Osteocyte (in vitro differentiated cells): ENCODE measurements around the gene DTYMK. TPM values are rescaled to one million over a fixed set of nuclear protein-coding genes. Genes with fewer than 3 reads are reported as not detected.

Source experiments
- DNase-seq: peaks from one replicate; pipeline ENCODE4 v3.0.0; 2021; ENCODE audit warnings: mixed read lengths; ENCODE audit not compliant: unreplicated experiment; ENCODE audit errors: extremely low spot score
- H3K27ac Mint-ChIP-seq: one replicate; pipeline ENCODE4 v1.8.0; 2021; ENCODE audit warnings: mild to moderate bottlenecking, mixed read lengths; ENCODE audit not compliant: unreplicated experiment
- H3K27me3 Mint-ChIP-seq: one replicate; pipeline ENCODE4 v1.8.0; 2021; ENCODE audit warnings: mixed read lengths; ENCODE audit not compliant: unreplicated experiment
- H3K36me3 Mint-ChIP-seq: one replicate; pipeline ENCODE4 v1.8.0; 2021; ENCODE audit warnings: mixed read lengths; ENCODE audit not compliant: unreplicated experiment
- H3K4me1 Mint-ChIP-seq: one replicate; pipeline ENCODE4 v1.8.0; 2021; ENCODE audit warnings: mixed read lengths; ENCODE audit not compliant: unreplicated experiment
- H3K4me3 Mint-ChIP-seq: one replicate; pipeline ENCODE4 v1.8.0; 2021; ENCODE audit warnings: mild to moderate bottlenecking, moderate library complexity, mixed read lengths; ENCODE audit not compliant: unreplicated experiment
- H3K9me3 Mint-ChIP-seq: one replicate; pipeline ENCODE4 v1.8.0; 2021; ENCODE audit warnings: mixed read lengths; ENCODE audit not compliant: unreplicated experiment
- CTCF ChIP-seq: fragments of 200-600 bp; sonication (generic); IDR thresholded peaks from 2 replicates; pipeline ENCODE4 v1.5.0; 2021; ENCODE audit warnings: antibody characterized with exemption, mild to moderate bottlenecking, moderate library complexity
- total RNA-seq: library from RNA; stranded (reverse); gene quantifications from 2 replicates; pipeline ENCODE4 v1.2.1, GENCODE V29; 2021

The DTYMK gene
- total RNA-seq, 1 donor from 2014 or later: 28.8 TPM

GRCh38 chr2:241637018-241637794, 49.4 kb downstream of the DTYMK start, which contains the start of the genes ATG4B and THAP4:
TSS of gene ATG4B (plus strand) at chr2:241637693. CDS start at chr2:241637715, 22 bp downstream.
TSS of gene THAP4 (minus strand) at chr2:241637158. CDS start at chr2:241637017, 141 bp downstream.
- Mint-ChIP-seq H3K4me3 (peak within 1 kb of the TSS; percentile 89), H3K4me1 (peaks cover 44% of the 10 kb centered on the region), H3K36me3 (peaks cover 13% of the 10 kb centered on the region), H3K27ac (peak within 1 kb of the TSS; percentile 82), H3K9me3 (no peaks in the 10 kb centered on the region), H3K27me3 (no peaks in the 10 kb centered on the region)
- peak; percentile 93 for DNase-seq
- no peak for TF ChIP-seq CTCF

- no peak for TF ChIP-seq CTCF
- Mint-ChIP-seq H3K27me3 (no peaks in the 10 kb centered on the region), H3K36me3 (peaks cover 15% of the 10 kb centered on the region), H3K27ac (peak overlapping the region; percentile 82), H3K4me1 (peaks cover 44% of the 10 kb centered on the region), H3K9me3 (no peaks in the 10 kb centered on the region), H3K4me3 (peak overlapping the region; percentile 80)
- no peak for DNase-seq
These were observed 50.2 kb downstream of the DTYMK start for GRCh38 chr2:241636182-241637017.

- Mint-ChIP-seq H3K27me3 (no peaks in the 10 kb centered on the region), H3K27ac (peak overlapping the region; percentile 82), H3K9me3 (no peaks in the 10 kb centered on the region), H3K4me1 (peaks cover 40% of the 10 kb centered on the region), H3K4me3 (peak overlapping the region; percentile 80), H3K36me3 (peaks cover 20% of the 10 kb centered on the region)
- no peak for TF ChIP-seq CTCF
- no peak for DNase-seq
These were observed 50.9 kb downstream of the DTYMK start for GRCh38 chr2:241635756-241636155.

GRCh38 chr2:241633561-241633960, 53.1 kb downstream of the DTYMK start:
- Mint-ChIP-seq H3K9me3 (no peaks in the 10 kb centered on the region), H3K4me1 (peaks cover 21% of the 10 kb centered on the region), H3K27ac (no peak overlapping the region), H3K36me3 (peaks cover 29% of the 10 kb centered on the region), H3K27me3 (no peaks in the 10 kb centered on the region), H3K4me3 (no peak overlapping the region)
- no peak for DNase-seq
- TF ChIP-seq CTCF: no peak
